A673 (cell line): ENCODE data around the gene B4GALT3.

Experiments used
- EZH2 ChIP-seq: fragments of 200-600 bp; sonication (generic); IDR thresholded peaks from 2 replicates; pipeline ENCODE4 v1.6.1; 2017; ENCODE audit warnings: borderline replicate concordance, low read depth, mild to moderate bottlenecking, mixed read lengths, antibody characterized with exemption, low read length; ENCODE audit not compliant: poor library complexity, severe bottlenecking
- TF ChIP-seq, protein P1 (sequence below): fragments of 300-800, 200-600 bp; sonication (generic); conservative IDR thresholded peaks from 2 replicates; pipeline ENCODE4 v1.5.1; 2017; ENCODE audit warnings: low read depth, mild to moderate bottlenecking, antibody characterized with exemption, low read length, moderate library complexity, mixed read lengths

DNA sequence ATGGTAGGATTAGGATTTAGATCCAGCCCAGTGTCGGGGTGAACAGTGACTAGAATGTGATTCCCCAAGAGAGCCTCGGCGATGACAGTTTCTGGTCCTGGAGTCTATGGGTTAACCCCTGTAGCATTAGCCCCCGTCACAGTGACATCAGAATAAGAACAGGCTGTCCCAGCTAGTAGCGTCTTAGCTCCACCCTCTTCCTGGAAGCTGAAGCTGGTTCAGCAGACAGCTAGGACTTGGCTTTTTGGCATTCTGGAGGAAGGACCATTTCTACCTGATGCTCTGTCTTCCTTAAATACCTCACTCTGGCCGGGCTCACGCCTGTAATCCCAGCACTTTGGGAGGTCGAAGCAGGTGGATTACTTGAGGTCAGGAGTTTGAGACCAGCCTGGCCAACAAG is 29.9 kb upstream of the B4GALT3 start:
- TF ChIP-seq, protein P1, sequence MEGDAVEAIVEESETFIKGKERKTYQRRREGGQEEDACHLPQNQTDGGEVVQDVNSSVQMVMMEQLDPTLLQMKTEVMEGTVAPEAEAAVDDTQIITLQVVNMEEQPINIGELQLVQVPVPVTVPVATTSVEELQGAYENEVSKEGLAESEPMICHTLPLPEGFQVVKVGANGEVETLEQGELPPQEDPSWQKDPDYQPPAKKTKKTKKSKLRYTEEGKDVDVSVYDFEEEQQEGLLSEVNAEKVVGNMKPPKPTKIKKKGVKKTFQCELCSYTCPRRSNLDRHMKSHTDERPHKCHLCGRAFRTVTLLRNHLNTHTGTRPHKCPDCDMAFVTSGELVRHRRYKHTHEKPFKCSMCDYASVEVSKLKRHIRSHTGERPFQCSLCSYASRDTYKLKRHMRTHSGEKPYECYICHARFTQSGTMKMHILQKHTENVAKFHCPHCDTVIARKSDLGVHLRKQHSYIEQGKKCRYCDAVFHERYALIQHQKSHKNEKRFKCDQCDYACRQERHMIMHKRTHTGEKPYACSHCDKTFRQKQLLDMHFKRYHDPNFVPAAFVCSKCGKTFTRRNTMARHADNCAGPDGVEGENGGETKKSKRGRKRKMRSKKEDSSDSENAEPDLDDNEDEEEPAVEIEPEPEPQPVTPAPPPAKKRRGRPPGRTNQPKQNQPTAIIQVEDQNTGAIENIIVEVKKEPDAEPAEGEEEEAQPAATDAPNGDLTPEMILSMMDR: no peak
- TF ChIP-seq EZH2: no peak
